Left ventricle myocardium superior (tissue), 1 donor: ENCODE measurements around the gene UPK3BL2. TPM values are rescaled to one million over a fixed set of nuclear protein-coding genes. Genes with fewer than 3 reads are reported as not detected.
A peak's percentile ranks its signal among the peaks of the same experiment; 100 is the strongest.
"Not testable (repeated sequence)": the region's sequence is repeated elsewhere in the genome, so short reads cannot be mapped to it uniquely, and the experiment has no call there.

Experiments
- ATAC-seq: fragments of 200-7000 bp; cut with Tn5 transposase; one replicate; pipeline ENCODE4 v1.9.1; 2020; ENCODE audit warnings: mild to moderate bottlenecking, moderate library complexity
- DNase-seq: peaks from one replicate; pipeline ENCODE4 v3.0.0-alpha.2; 2020
- intact Hi-C: fragments of 100-400 bp; cut with micrococcal nuclease; formaldehyde crosslinking; loops from one replicate; pipeline ENCODE4 v1.11.0; 2022
- total RNA-seq: library from RNA; stranded (reverse); fragmentation: NEBNext Ultra II Directional; extraction: Animal tissue kit (Norgen Biotek cat#: 25700); gene quantifications from one replicate; pipeline ENCODE4 v1.2.1, GENCODE V29; 2021
- donor health status: DM: no; HTN: yes; CAD: no; lungs with severe emphysema.

The UPK3BL2 gene
- total RNA-seq, 1 donor from 2014 or later = 2.9 TPM

DNA sequence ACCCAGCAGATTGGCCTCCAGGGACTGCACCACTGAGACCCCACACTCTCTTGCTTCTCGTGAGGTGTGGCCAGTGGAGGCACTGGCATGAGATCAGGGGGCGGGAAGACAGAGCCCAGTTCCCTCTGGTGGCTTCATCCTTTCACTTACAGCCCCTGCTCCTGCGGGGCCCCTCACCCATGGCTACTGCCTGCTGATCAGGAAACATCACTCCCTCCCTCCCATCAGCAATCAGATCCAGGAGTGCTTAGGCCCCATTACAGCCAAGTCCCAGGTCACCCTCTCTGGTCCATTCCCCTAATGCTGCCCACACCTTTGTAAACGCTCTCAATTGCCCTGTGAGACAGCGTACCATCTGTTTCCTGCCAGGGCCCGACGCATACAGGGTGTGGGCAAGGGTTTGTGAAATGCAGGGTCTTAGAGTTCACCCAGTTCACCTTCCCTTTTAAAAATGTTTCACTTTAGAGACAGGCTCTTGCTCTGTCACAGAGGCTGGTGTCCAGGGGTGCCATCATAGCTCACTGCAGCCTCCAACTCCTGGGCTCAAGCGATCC lies 8.4 kb downstream of the UPK3BL2 start:
- DNase-seq, ATAC-seq, intact Hi-C loops: not testable (repeated sequence)

DNA sequence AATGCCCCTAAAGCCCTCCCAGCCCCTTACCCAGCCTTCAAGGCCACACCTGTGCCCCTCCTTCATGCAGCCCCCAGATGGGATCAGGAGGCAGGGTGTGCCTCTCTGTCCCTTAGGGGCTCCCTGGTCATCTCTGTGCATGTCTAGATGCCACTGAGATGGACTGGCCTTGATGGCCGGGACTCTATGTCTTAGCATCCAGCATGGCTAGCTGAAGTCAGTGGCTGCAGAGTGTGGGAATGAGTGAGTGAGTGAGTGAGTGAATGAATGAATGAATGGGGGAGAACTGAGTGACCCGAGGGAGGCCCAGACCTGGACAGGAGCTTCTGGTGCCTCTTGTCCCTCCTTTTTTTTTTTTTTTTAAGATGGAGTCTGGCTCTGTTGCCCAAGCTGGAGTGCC lies 11.4 kb downstream of the UPK3BL2 start:
- ATAC-seq, DNase-seq, intact Hi-C loops: not testable (repeated sequence)

DNA sequence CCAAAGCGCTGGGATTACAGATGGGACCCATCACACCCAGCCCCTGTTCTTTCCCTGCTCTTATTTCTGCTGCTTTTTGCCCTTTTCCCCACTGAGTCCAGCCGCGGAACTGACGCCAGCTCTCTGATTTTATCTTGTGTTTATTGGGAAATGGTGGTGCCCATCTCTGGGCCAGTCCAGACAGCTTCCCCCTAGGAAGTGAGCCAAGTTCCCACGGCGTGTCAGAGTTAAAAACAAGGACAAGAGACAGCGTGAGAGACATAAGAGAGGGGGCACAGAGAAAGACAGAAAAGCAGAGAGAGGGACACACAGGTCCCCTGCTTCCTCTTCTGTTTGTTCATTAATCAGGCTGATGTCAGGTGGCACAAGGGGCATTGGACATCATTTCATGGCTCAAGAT lies 11.9 kb downstream of the UPK3BL2 start:
- ATAC-seq, intact Hi-C loops: not testable (repeated sequence)
- peak; percentile 25 for DNase-seq

DNA sequence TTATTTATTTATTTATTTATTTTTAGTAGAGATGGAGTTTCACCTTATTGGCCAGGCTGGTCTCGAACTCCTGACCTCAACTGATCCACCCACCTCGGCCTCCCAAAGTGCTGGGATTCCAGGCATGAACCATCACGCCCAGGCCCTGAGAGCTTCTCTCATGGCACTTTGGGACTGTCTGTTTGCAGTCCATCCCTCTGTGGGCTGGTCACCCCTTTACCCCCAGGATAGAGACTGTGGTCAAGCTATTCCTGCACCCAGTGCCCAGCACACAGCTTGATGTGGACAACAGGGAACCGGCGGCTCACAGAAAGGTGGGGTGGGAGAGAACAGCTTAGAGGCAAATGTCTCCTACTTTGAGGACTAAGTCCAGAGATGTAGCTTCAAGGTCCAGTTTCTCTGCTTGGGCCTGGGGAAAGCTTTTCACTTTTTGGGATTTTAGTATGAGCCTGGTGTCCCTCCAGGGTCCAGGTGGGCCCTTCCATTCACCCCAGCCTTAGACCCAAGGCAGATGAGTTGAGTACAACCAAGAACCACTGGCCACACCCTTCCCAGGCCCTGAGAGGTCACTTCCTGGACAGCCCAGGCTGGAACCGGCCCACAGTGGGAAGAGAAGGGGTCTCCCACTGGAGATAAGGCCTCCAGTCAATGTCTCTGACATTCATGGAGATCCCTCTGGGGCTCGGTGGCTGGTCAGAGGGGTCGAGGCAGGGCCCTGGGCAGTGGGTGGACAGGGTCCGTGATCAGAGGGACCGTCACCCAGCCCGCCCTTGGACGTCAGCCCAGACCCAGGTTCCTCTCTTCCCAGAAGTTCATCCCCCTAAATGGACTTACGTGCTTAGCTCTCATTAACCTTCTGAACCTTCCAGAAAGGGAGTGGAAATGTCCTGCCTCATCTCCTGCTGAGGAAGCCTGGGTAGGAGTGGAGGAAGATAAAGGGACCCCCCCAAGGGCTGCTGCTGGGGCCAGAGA lies 15.4 kb downstream of the UPK3BL2 start:
- DNase-seq, intact Hi-C loops: not testable (repeated sequence)
- peak; percentile 25 for ATAC-seq

DNA sequence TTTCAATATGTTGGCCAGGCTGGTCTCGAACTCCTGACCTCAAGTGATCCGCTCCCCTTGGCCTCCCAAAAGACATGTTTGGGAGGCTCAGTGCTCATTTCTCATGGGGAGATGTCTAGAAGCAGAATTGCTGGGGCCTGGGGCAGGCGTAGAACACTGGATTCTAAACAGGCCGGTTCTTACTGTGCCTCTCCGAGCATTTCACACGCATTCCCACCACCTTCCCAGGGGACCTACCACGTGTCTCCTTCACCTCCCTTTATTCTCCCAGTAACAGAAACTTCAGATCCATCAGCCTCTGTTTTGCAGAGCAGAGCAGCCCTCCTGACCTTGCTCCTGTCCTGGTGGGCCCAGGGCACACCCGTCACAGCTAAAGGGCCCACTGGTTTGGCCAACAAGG lies 16.3 kb downstream of the UPK3BL2 start:
- DNase-seq, intact Hi-C loops: not testable (repeated sequence)
- peak; percentile 40 for ATAC-seq

- ATAC-seq (peak; percentile 2), DNase-seq (peak; percentile 19)
- intact Hi-C loops = not testable (repeated sequence)
Measured at GRCh38 chr7:102524803-102525202, 18.7 kb downstream of the UPK3BL2 start.

- intact Hi-C loops, ATAC-seq, DNase-seq: not testable (repeated sequence)
Measured at GRCh38 chr7:102520797-102521196, 22.7 kb downstream of the UPK3BL2 start.

DNA sequence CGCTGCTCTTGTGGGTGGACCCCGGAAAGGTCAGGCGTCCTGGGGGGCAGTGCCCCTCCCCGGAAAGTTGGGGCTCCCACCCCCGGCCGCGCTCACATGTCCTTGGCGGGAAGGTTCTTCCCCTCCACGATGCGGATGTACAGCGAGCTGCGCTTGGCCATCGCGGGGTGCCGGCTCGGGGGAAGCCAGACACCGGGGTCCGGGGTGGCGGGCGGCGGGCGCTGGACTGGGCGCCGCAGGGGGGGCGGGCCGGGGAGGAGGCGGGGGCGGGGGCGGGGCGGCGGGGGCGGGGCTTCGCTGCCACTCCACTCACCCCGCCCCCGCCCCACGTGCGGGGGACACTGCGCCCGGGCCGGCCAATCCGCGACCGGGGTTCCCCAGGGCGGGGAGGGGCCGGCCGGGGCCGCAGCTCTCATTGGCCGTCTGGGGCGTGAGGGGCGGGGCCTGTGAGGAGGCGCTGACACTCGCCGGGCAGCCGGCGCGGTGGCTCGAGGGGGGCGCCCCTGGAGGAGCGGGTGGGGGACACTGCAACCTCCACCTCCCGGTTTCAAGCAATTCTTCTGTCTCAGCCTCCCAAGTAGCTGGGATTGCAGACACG lies 25.8 kb downstream of the UPK3BL2 start, which contains the start of gene RASA4B:
Gene RASA4B, minus strand, starts transcription at position 228 of the 598 bp plus-strand sequence. Its CDS starts 67 bp downstream, at position 161.
- ATAC-seq = peak; percentile 94
- intact Hi-C loops = not testable (repeated sequence)
- peak; percentile 43 for DNase-seq

- intact Hi-C loops, ATAC-seq, DNase-seq: not testable (repeated sequence)
Measured at GRCh38 chr7:102516951-102517350, 26.5 kb downstream of the UPK3BL2 start.

DNA sequence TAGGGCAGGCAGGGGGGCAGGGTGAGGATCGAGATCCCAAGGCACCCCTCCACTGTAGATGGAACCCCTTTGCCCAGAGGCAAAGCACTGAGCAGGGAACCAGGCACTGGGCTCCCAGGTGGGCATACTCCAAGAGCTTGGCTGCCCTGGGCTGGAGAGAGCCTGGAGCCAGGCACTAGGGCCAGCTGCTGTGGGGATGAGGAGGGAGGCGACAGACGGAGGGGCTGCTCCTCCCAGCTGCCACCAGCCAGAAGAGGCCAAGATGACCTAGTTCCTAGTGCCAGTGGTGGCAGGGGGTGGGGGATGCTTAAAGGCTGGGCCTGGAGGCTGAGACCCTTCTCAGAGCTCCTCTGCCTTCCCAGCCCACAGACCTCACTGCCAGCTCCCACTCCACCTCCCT lies 27.6 kb downstream of the UPK3BL2 start:
- DNase-seq, ATAC-seq, intact Hi-C loops: not testable (repeated sequence)

- intact Hi-C loops = not testable (repeated sequence)
- ATAC-seq (peak; percentile 3), DNase-seq (peak; percentile 23)
Measured at GRCh38 chr7:102514881-102515721, 28.4 kb downstream of the UPK3BL2 start.

DNA sequence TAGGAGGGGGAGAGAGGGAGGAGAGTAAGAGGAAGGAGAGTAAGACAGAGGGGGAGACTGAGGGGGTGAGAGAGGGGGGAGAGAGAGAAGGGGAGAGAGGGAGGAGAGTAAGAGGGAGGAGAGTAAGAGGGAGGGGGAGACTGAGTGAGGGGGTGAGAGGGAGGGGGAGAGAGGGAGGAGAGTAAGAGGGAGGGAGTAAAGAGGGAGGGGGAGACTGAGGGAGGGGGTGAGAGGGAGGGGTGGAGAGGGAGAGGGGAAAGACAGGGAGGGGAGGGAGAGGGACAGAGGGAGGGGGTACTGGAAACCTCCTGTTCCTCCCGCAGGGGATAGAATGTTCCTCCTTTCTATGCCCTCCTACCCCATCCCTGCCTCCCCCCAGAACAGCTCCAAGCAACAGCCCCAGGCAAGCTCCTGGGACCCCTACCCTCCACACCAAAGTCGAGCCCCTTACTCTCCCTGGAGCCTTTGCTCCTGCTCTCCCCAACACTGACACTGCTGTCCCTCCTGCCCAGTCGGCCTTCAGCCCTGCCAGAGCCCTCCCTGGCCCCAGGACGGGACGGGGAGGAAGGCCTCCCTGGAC lies 30.8 kb downstream of the UPK3BL2 start:
- DNase-seq (peak; percentile 46), ATAC-seq (peak; percentile 11)
- intact Hi-C loops = not testable (repeated sequence)

DNA sequence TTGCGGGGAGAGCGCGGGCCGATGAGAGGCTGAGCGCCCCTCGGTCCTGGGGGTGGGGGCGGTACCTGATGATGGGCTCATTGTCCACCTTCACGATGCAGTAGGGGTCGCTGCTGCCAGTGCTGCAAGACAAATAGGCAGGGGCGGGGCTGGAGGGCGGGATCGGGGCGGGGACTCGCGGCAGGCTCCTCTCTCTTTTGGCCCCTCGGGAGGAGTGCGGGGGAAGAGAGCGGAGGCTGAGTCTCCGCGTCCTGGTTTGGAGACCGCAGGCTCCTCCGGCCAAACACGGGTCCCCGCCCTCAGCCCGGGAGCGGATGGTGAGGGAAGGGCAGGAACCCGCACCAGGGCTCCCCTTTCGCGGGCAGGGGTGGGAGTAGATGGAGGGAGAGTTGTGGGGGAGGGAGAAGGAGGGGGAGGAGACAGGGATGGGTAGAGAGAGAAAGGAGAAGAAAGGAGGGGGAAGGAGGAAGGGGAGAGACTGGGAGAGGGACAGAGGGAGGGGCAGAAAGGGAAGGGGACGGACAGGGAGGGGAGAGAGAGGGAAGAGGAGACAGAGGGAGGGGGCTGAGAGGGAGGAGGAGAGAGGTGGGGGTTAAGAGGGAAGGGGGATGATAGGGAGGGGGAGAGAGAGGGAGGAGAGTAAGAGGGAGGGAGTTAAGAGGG lies 31.5 kb downstream of the UPK3BL2 start:
- DNase-seq, intact Hi-C loops: not testable (repeated sequence)
- peak; percentile 77 for ATAC-seq

DNA sequence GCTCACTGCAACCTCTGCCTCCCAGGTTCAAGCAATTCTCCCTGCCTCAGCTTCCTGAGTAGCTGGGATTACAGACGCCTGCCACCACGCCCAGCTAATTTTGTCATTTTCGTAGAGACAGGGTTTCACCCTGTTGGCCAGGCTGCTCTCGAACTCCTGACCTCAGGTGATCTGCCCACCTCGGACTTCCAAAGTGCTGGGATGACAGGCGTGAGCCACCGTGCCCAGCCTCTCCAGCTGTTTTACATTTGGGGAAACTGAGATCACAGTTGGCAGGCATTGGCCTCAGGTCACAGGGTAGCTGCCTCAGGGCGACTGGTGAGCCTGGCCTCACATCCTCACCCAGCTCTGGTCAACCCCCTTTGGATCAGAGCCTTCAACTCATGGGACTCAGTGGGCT lies 32.9 kb downstream of the UPK3BL2 start:
- intact Hi-C loops, ATAC-seq: not testable (repeated sequence)
- peak; percentile 18 for DNase-seq

- DNase-seq = peak; percentile 24
- intact Hi-C loops, ATAC-seq: not testable (repeated sequence)
Measured at GRCh38 chr7:102507410-102508088, 35.9 kb downstream of the UPK3BL2 start.

DNA sequence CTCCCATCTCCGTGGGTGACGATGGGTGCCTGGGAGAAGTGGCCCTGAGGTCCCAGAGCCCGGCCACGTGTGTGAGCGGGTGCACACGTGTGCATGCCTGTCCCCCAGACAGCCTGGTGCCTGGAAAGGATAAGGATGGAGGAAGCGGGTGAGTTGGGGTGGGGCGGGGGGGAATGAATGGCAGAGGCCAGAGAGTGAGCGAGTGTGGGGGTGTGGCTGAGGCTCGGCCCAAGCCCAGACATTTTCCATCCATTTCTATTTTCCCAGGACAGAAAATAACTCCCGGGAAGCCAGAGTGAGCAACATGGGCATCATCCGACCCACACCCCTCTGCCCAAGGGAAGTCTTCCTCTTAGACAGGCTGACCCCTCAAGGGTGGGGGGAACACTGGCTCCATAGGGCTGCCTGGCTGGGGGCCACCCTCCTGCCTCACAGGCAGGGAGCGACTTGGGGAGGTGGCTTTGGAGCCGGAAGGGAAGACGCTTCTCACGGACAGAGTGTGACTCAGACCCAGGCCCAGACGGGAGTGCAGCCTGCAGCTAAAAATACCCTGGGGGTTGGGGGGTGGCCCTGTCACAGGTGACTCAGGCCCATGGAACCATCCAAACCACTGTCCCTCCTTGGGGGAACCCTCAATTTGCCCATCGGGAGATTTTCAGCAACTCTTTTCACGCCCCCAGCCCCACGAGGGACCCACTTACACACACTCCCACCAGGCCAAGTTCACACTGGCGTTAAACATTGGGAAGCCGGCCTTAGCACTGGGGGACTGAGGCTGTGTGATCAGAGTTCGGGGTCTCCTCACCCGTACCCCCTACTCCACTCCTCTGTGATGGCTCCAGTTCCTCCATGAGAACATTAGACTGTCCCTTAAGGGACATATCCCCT lies 38.0 kb downstream of the UPK3BL2 start:
- DNase-seq (peak; percentile 19), ATAC-seq (peak; percentile 25)
- intact Hi-C loops = not testable (repeated sequence)
